PC-3 (cell line): ENCODE measurements around the gene CAMTA2.

Source experiments
- EZH2phosphoT487 ChIP-seq: fragments of 300-600 bp; sonication (generic); IDR thresholded peaks from 2 replicates; pipeline ENCODE4 v1.6.1; 2018; ENCODE audit warnings: mild to moderate bottlenecking, antibody characterized with exemption, low read length, borderline replicate concordance
- TF ChIP-seq, protein P1 (sequence below): fragments of 300-600 bp; sonication (generic); conservative IDR thresholded peaks from 2 replicates; pipeline ENCODE4 v1.5.1; 2017; ENCODE audit warnings: antibody characterized with exemption, low read depth, mild to moderate bottlenecking, low read length

DNA sequence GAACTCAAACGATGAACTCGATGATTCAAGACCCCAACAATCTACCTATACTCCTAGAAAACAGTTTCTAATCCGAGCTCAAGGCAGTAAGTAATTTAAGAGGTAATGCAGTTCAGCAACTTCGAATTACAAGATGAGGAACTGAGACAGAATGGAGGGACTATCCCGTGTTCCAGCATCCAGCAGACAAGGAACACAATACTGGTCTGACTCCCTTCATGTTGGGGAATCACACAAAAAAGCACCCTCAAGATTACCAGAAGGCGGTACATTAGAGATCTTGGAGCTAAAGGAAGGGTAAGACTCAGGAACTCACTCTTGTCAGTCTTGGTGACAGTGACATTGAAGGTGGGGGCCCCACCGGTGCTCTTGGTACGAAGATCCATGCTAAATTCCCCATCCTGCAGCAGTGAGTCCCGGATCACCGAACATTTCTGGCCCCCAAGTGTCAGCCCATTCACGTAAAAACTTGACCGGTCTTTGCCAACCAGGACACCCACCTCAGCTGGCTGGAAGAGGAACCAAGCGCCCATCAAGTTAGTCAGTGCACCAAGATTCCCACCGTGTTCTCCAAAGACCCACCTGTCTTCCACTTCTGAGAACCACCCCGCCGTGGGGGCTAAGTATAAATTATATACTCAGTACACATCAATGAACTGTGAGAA is 41.0 kb downstream of the CAMTA2 start:
- TF ChIP-seq EZH2phosphoT487, result no peak
- TF ChIP-seq, protein P1, sequence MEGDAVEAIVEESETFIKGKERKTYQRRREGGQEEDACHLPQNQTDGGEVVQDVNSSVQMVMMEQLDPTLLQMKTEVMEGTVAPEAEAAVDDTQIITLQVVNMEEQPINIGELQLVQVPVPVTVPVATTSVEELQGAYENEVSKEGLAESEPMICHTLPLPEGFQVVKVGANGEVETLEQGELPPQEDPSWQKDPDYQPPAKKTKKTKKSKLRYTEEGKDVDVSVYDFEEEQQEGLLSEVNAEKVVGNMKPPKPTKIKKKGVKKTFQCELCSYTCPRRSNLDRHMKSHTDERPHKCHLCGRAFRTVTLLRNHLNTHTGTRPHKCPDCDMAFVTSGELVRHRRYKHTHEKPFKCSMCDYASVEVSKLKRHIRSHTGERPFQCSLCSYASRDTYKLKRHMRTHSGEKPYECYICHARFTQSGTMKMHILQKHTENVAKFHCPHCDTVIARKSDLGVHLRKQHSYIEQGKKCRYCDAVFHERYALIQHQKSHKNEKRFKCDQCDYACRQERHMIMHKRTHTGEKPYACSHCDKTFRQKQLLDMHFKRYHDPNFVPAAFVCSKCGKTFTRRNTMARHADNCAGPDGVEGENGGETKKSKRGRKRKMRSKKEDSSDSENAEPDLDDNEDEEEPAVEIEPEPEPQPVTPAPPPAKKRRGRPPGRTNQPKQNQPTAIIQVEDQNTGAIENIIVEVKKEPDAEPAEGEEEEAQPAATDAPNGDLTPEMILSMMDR, result no peak
